ENCODE results near the gene ADI1.

Gene ADI1

GRCh38 chr2:3478846-3479385 lies 40.4 kb downstream of the ADI1 start:
- no peak for DNase-seq

GRCh38 chr2:3476985-3477327 lies 42.4 kb downstream of the ADI1 start:
- DNase-seq, result no peak

- DNase-seq, result no peak
These were observed 42.9 kb downstream of the ADI1 start for GRCh38 chr2:3476321-3476984.

- no peak for DNase-seq
These were observed 43.6 kb downstream of the ADI1 start for GRCh38 chr2:3475771-3476170.

- DNase-seq, result no peak
These were observed 46.4 kb downstream of the ADI1 start for GRCh38 chr2:3472966-3473365.

GRCh38 chr2:3472296-3472695 lies 47.0 kb downstream of the ADI1 start:
- DNase-seq, result no peak

GRCh38 chr2:3470856-3471737 lies 48.2 kb downstream of the ADI1 start:
- no peak for DNase-seq

- no peak for DNase-seq
These were observed 49.1 kb downstream of the ADI1 start for GRCh38 chr2:3470166-3470651.

- DNase-seq, result no peak
These were observed 49.8 kb downstream of the ADI1 start for GRCh38 chr2:3469486-3469885.

GRCh38 chr2:3468296-3468988 lies 50.9 kb downstream of the ADI1 start:
- DNase-seq, result no peak

GRCh38 chr2:3467654-3468053 lies 51.7 kb downstream of the ADI1 start:
- no peak for DNase-seq

GRCh38 chr2:3466966-3467365 lies 52.4 kb downstream of the ADI1 start:
- DNase-seq, result no peak

GRCh38 chr2:3466482-3466863 lies 52.9 kb downstream of the ADI1 start:
- no peak for DNase-seq

GRCh38 chr2:3465844-3466481 lies 53.4 kb downstream of the ADI1 start:
- DNase-seq, result no peak

GRCh38 chr2:3465328-3465727 lies 54.0 kb downstream of the ADI1 start:
- no peak for DNase-seq

GRCh38 chr2:3464401-3465005 lies 54.8 kb downstream of the ADI1 start:
- no peak for DNase-seq

- DNase-seq, result no peak
These were observed 55.4 kb downstream of the ADI1 start for GRCh38 chr2:3463944-3464343.

GRCh38 chr2:3463186-3463835 lies 56.0 kb downstream of the ADI1 start:
- DNase-seq, result no peak

GRCh38 chr2:3462493-3463104 lies 56.7 kb downstream of the ADI1 start:
- no peak for DNase-seq

GRCh38 chr2:3461801-3462492 lies 57.4 kb downstream of the ADI1 start:
- DNase-seq, result peak in 3 of 6 experiments; percentile 32 to 59 (median 55)
